ENCODE results near the gene XKR8. TPM values are rescaled to one million over a fixed set of nuclear protein-coding genes. Genes with fewer than 3 reads are reported as not detected.
A peak's percentile ranks its signal among the peaks of the same experiment; 100 is the strongest.

Gene XKR8
- total and polyA plus RNA-seq, 12 donors = 2.2 to 6.0 (median 4.4) TPM

DNA sequence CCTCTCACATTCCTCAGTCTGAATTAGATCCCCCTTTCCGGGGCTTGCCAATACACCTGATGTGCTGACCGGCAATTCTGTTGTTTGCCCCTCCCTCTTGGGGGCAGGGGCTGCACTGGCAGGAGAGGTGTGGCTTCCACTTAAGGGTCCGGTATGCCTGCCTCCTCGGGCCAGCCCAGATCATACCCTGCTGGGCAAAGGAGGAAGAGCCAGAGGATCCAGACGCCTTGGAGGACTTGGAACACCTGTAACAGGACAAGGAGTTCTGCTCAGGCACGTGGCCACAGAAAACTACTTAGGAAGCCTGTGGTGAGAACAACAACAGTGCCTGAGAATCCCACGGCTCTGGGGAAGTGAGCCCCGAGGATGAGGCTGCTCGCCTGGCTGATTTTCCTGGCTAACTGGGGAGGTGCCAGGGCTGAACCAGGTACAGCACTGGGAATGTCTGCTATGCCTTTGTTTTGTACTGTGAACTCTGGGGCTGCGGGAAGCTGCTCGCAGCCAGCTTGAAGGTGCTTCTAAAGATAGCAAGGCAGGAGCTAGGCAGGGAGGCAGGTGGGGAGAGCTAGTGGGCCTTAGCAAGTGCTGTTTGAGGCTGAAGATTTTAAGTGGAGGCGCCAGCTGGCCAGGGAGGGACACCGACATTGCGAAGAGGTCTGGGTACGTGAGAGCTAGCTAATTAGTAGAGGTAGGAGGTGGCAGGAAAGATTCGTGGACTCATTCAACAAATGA lies 24.8 kb upstream of the XKR8 start, which contains the start of gene SMPDL3B:
Gene SMPDL3B, plus strand, starts transcription at position 183 of the 732 bp plus-strand sequence. Its CDS starts 184 bp downstream, at position 367.
- Histone ChIP-seq H3K9me3 (no peaks in the 10 kb centered on the region), H3K36me3 (no peaks in the 10 kb centered on the region), H3K4me1 (peaks cover 0 to 19% (median 6%) of the 10 kb centered on the region in 9 donors), H3K27ac (no peak within 1 kb of the TSS), H3K27me3 (peaks cover 0 to 25% (median 14%) of the 10 kb centered on the region in 7 donors), H3K4me3 (peak within 1 kb of the TSS in 1 of 10 donors; percentile 3)
- ATAC-seq (peak in 2 of 8 donors; percentile 37 to 38), DNase-seq (no peak)
- no peak for TF ChIP-seq CTCF (IDR thresholded peaks at IDR 0.05)
- intact Hi-C loops (cut with DNase I) = no loop called here
- WGBS, 2 donors = 7% methylated on average over 16 of the region's 16 CpGs

DNA sequence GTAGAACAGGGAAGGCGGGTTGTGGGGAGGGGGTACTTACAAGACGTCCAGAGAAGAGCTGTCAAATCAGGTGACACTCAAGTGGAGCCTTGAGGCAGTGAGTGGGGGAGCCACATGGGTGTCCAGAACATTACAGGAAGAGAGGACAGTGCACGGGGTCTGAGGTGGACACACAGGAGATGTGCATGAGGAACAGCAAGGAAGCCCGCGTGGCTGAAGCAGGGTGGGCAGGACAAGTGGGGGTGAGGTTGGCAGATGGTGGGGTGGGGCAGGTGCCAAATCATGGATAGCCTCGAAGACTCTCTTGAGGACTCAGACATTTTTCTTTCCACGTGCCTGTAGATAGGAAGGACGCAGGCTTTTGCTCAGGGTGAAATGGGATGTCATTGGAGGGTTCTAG lies 24.1 kb upstream of the XKR8 start:
- 57 to 58% methylated on average over 8 of the region's 8 CpGs for WGBS, 2 donors
- peaks cover 0 to 19% (median 6%) of the 10 kb centered on the region in 9 donors for H3K4me1 ChIP-seq
- ATAC-seq (no peak), DNase-seq (no peak)
- no peaks in the 10 kb centered on the region for H3K9me3 ChIP-seq
- no peak for TF ChIP-seq CTCF (IDR thresholded peaks at IDR 0.05)
- no peak overlapping the region for H3K4me3 ChIP-seq
- H3K36me3 ChIP-seq = no peaks in the 10 kb centered on the region
- H3K27ac ChIP-seq = no peak overlapping the region
- peaks cover 0 to 25% (median 14%) of the 10 kb centered on the region in 7 donors for H3K27me3 ChIP-seq
- intact Hi-C loops (cut with DNase I) = no loop called here

- no peak overlapping the region for H3K27ac ChIP-seq
- DNase-seq (no peak), ATAC-seq (no peak)
- H3K36me3 ChIP-seq = no peaks in the 10 kb centered on the region
- intact Hi-C loops (cut with DNase I) = no loop called here
- no peaks in the 10 kb centered on the region for H3K9me3 ChIP-seq
- peaks cover 0 to 25% (median 14%) of the 10 kb centered on the region in 7 donors for H3K27me3 ChIP-seq
- peaks cover 0 to 19% (median 6%) of the 10 kb centered on the region in 9 donors for H3K4me1 ChIP-seq
- 82 to 94% methylated on average over 5 of the region's 5 CpGs for WGBS, 2 donors
- TF ChIP-seq CTCF (IDR thresholded peaks at IDR 0.05) = no peak
- no peak overlapping the region for H3K4me3 ChIP-seq
Measured at GRCh38 chr1:27936370-27936769, 23.4 kb upstream of the XKR8 start.

DNA sequence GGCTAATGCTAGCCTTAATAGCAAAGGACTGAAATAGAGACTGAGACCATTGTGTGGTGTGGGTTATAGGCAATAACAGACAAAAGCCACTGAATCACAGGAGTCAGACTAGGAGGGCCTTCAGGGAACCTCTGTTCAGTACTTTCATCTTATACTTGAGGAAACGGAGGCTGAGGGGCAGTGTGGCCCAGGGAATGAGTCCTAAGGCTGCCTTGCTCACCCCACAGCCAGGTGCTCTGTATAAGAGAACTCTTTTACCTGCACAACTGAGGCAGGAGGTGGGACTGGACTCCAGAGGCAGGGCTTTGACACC lies 22.3 kb upstream of the XKR8 start:
- intact Hi-C loops (cut with DNase I) = no loop called here
- WGBS, 2 donors = 81 to 82% methylated on average over 1 of the region's 1 CpG

More for the DNA sequence above, 22.3 kb upstream of the XKR8 start:
- no peak for DNase-seq
- Histone ChIP-seq H3K9me3 (no peaks in the 10 kb centered on the region), H3K4me3 (no peak overlapping the region), H3K27ac (no peak overlapping the region), H3K4me1 (peaks cover 0 to 11% (median 6%) of the 10 kb centered on the region in 9 donors), H3K27me3 (peaks cover 0 to 25% (median 14%) of the 10 kb centered on the region in 7 donors), H3K36me3 (no peaks in the 10 kb centered on the region)
- TF ChIP-seq CTCF (IDR thresholded peaks at IDR 0.05) = no peak
- no peak for ATAC-seq
